SK-N-SH treated with all-trans-retinoic acid at 6 μM for 48 hours (cell line): Measurements from ENCODE around the gene RNU11.

Experiments
- ARNTL ChIP-seq: fragments of 450-650 bp; formaldehyde crosslinking; IDR thresholded peaks from 2 replicates; pipeline ENCODE4 v1.5.0; 2020; ENCODE audit warnings: low read depth, mild to moderate bottlenecking, moderate library complexity, borderline replicate concordance
- BACH2 ChIP-seq: fragments of 250-450 bp; sonication (Bioruptor Pico); IDR thresholded peaks from 2 replicates; pipeline ENCODE4 v1.9.0; 2021; ENCODE audit warnings: mild to moderate bottlenecking, borderline replicate concordance
- ISL1 ChIP-seq: fragments of 250-450 bp; sonication (Bioruptor Pico); IDR thresholded peaks from 2 replicates; pipeline ENCODE4 v2.1.2; 2022; ENCODE audit warnings: mild to moderate bottlenecking, moderate library complexity
- OSR1 ChIP-seq: fragments of 250-450 bp; sonication (Bioruptor Pico); IDR thresholded peaks from 2 replicates; pipeline ENCODE4 v1.8.0; 2022; ENCODE audit warnings: moderate library complexity, mild to moderate bottlenecking, inconsistent platforms
- TOX ChIP-seq: fragments of 250-450 bp; sonication (Bioruptor Pico); IDR thresholded peaks from 2 replicates; pipeline ENCODE4 v1.8.0; 2021; ENCODE audit warnings: mild to moderate bottlenecking, moderate library complexity, borderline replicate concordance
- ZFP3 ChIP-seq: fragments of 250-450 bp; sonication (Bioruptor Pico); IDR thresholded peaks from 2 replicates; pipeline ENCODE4 v1.5.0; 2020; ENCODE audit warnings: mild to moderate bottlenecking, moderate library complexity
- ZNF565 ChIP-seq: fragments of 450-650 bp; formaldehyde crosslinking; conservative IDR thresholded peaks from 2 replicates; pipeline ENCODE4 v1.5.0; 2020; ENCODE audit warnings: low read depth, mild to moderate bottlenecking, moderate library complexity
- ZNF8 ChIP-seq: fragments of 450-650 bp; formaldehyde crosslinking; IDR thresholded peaks from 2 replicates; pipeline ENCODE4 v1.5.0; 2020; ENCODE audit warnings: mild to moderate bottlenecking, moderate library complexity
- TF ChIP-seq, protein P1 (sequence below): fragments of 250-450 bp; sonication (Bioruptor Pico); IDR thresholded peaks from 2 replicates; pipeline ENCODE4 v1.5.1; 2020; ENCODE audit warnings: low read depth, mild to moderate bottlenecking, moderate library complexity
- TF ChIP-seq, protein P2 (sequence below): fragments of 250-450 bp; sonication (Bioruptor Pico); IDR thresholded peaks from 2 replicates; pipeline ENCODE4 v1.8.0; 2021; ENCODE audit warnings: low read depth, mild to moderate bottlenecking, moderate library complexity, borderline replicate concordance
- TF ChIP-seq, protein P3 (sequence below): fragments of 250-450 bp; sonication (Bioruptor Pico); IDR thresholded peaks from 2 replicates; pipeline ENCODE4 v1.8.0; 2020; ENCODE audit warnings: mild to moderate bottlenecking, moderate library complexity, borderline replicate concordance
- TF ChIP-seq, protein P4 (sequence below): fragments of 250-450 bp; sonication (Bioruptor Pico); IDR thresholded peaks from 2 replicates; pipeline ENCODE4 v1.5.0; 2020; ENCODE audit warnings: mild to moderate bottlenecking, moderate library complexity

DNA sequence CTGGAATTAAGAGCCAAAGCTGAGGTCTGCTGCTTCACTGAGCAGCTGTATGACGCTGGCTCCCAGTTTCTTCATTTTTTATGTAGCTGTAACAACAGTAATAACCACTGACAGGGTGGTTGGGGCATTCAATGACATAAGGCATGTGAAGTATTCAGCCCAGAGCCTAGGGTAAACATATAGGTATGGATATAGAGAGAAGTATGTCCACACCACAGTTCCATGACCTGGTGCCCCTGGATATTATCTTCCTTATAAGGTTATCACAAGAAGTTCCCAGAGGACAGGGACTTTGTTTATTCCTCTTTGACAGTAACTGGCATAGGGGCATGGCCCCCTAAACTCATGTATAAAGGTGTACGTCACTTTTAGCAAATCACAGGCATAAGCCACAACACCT is 41.6 kb upstream of the RNU11 start:
- TF ChIP-seq ZNF8 (CRISPR knock-in tag) = no peak
- no peak for TF ChIP-seq BACH2
- TF ChIP-seq OSR1 (CRISPR knock-in tag) = no peak
- TF ChIP-seq, protein P1, sequence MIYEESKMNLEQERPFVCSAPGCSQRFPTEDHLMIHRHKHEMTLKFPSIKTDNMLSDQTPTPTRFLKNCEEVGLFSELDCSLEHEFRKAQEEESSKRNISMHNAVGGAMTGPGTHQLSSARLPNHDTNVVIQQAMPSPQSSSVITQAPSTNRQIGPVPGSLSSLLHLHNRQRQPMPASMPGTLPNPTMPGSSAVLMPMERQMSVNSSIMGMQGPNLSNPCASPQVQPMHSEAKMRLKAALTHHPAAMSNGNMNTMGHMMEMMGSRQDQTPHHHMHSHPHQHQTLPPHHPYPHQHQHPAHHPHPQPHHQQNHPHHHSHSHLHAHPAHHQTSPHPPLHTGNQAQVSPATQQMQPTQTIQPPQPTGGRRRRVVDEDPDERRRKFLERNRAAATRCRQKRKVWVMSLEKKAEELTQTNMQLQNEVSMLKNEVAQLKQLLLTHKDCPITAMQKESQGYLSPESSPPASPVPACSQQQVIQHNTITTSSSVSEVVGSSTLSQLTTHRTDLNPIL = no peak
- TF ChIP-seq, protein P2, sequence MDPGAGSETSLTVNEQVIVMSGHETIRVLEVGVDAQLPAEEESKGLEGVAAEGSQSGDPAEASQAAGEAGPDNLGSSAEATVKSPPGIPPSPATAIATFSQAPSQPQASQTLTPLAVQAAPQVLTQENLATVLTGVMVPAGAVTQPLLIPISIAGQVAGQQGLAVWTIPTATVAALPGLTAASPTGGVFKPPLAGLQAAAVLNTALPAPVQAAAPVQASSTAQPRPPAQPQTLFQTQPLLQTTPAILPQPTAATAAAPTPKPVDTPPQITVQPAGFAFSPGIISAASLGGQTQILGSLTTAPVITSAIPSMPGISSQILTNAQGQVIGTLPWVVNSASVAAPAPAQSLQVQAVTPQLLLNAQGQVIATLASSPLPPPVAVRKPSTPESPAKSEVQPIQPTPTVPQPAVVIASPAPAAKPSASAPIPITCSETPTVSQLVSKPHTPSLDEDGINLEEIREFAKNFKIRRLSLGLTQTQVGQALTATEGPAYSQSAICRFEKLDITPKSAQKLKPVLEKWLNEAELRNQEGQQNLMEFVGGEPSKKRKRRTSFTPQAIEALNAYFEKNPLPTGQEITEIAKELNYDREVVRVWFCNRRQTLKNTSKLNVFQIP = no peak
- TF ChIP-seq ZNF565 = no peak
- no peak for TF ChIP-seq ISL1 (CRISPR knock-in tag)
- TF ChIP-seq, protein P3, sequence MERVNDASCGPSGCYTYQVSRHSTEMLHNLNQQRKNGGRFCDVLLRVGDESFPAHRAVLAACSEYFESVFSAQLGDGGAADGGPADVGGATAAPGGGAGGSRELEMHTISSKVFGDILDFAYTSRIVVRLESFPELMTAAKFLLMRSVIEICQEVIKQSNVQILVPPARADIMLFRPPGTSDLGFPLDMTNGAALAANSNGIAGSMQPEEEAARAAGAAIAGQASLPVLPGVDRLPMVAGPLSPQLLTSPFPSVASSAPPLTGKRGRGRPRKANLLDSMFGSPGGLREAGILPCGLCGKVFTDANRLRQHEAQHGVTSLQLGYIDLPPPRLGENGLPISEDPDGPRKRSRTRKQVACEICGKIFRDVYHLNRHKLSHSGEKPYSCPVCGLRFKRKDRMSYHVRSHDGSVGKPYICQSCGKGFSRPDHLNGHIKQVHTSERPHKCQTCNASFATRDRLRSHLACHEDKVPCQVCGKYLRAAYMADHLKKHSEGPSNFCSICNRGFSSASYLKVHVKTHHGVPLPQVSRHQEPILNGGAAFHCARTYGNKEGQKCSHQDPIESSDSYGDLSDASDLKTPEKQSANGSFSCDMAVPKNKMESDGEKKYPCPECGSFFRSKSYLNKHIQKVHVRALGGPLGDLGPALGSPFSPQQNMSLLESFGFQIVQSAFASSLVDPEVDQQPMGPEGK (CRISPR knock-in tag) = no peak
- TF ChIP-seq ARNTL (CRISPR knock-in tag) = no peak
- TF ChIP-seq TOX = no peak
- TF ChIP-seq, protein P4, sequence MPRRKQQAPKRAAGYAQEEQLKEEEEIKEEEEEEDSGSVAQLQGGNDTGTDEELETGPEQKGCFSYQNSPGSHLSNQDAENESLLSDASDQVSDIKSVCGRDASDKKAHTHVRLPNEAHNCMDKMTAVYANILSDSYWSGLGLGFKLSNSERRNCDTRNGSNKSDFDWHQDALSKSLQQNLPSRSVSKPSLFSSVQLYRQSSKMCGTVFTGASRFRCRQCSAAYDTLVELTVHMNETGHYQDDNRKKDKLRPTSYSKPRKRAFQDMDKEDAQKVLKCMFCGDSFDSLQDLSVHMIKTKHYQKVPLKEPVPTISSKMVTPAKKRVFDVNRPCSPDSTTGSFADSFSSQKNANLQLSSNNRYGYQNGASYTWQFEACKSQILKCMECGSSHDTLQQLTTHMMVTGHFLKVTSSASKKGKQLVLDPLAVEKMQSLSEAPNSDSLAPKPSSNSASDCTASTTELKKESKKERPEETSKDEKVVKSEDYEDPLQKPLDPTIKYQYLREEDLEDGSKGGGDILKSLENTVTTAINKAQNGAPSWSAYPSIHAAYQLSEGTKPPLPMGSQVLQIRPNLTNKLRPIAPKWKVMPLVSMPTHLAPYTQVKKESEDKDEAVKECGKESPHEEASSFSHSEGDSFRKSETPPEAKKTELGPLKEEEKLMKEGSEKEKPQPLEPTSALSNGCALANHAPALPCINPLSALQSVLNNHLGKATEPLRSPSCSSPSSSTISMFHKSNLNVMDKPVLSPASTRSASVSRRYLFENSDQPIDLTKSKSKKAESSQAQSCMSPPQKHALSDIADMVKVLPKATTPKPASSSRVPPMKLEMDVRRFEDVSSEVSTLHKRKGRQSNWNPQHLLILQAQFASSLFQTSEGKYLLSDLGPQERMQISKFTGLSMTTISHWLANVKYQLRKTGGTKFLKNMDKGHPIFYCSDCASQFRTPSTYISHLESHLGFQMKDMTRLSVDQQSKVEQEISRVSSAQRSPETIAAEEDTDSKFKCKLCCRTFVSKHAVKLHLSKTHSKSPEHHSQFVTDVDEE = no peak
- no peak for TF ChIP-seq ZFP3 (CRISPR knock-in tag)
